DOHH2 (cell line): ENCODE results near the gene RABL6.
A peak's percentile ranks its signal among the peaks of the same experiment; 100 is the strongest.

Source experiments
- H3F3A ChIP-seq: fragments of 200-600 bp; sonication (generic), shearing (Covaris generic); 2 replicates; pipeline ENCODE4 v1.6.0; 2016; ENCODE audit warnings: antibody characterized with exemption, mild to moderate bottlenecking; ENCODE audit not compliant: control insufficient read depth, insufficient read depth
- H3K27ac ChIP-seq: fragments of 200-600 bp; sonication (generic); 2 replicates; pipeline ENCODE4 v1.5.1; 2014; ENCODE audit warnings: low read depth, mild to moderate bottlenecking, low read length, moderate library complexity
- H3K27me3 ChIP-seq: fragments of 200-600 bp; sonication (generic); 2 replicates; pipeline ENCODE4 v1.6.1; 2014; ENCODE audit warnings: mild to moderate bottlenecking, low read length, mixed read lengths; ENCODE audit not compliant: control insufficient read depth
- H3K36me3 ChIP-seq: fragments of 200-600 bp; sonication (generic); 2 replicates; pipeline ENCODE4 v1.6.1; 2014; ENCODE audit warnings: mild to moderate bottlenecking, low read length, moderate library complexity, mixed read lengths; ENCODE audit not compliant: control insufficient read depth
- H3K4me1 ChIP-seq: fragments of 200-600 bp; sonication (generic); 2 replicates; pipeline ENCODE4 v1.6.1; 2014; ENCODE audit warnings: mild to moderate bottlenecking, low read length, mixed read lengths; ENCODE audit not compliant: control insufficient read depth
- H3K4me2 ChIP-seq: fragments of 200-600 bp; sonication (generic); 2 replicates; pipeline ENCODE4 v1.6.0; 2014; ENCODE audit warnings: mild to moderate bottlenecking, low read length, moderate library complexity
- H3K4me3 ChIP-seq: fragments of 200-600 bp; sonication (generic); 2 replicates; pipeline ENCODE4 v1.5.1; 2014; ENCODE audit warnings: mild to moderate bottlenecking, low read length, mixed read lengths
- H3K79me2 ChIP-seq: fragments of 200-600 bp; sonication (generic); 2 replicates; pipeline ENCODE4 v1.6.1; 2014; ENCODE audit warnings: mild to moderate bottlenecking, low read length, mixed read lengths; ENCODE audit not compliant: control insufficient read depth
- H3K9me2 ChIP-seq: fragments of 200-600 bp; sonication (generic); replicated peaks from 2 replicates; pipeline ENCODE4 v1.6.1; 2014; ENCODE audit warnings: mild to moderate bottlenecking, low read length, mixed read lengths; ENCODE audit not compliant: control insufficient read depth
- H3K9me3 ChIP-seq: fragments of 200-600 bp; sonication (generic); 2 replicates; pipeline ENCODE4 v1.6.1; 2014; ENCODE audit warnings: antibody characterized with exemption, low read length, mixed read lengths; ENCODE audit not compliant: control insufficient read depth, insufficient read depth
- H4K20me1 ChIP-seq: fragments of 200-600 bp; sonication (generic); 2 replicates; pipeline ENCODE4 v1.6.0; 2014; ENCODE audit warnings: low read depth, mild to moderate bottlenecking, antibody characterized with exemption, low read length, moderate library complexity; ENCODE audit not compliant: control insufficient read depth, insufficient read depth
- EZH2phosphoT487 ChIP-seq: fragments of 200-600 bp; sonication (generic); IDR thresholded peaks from 2 replicates; pipeline ENCODE4 v1.6.1; 2017; ENCODE audit warnings: borderline replicate concordance, mild to moderate bottlenecking, antibody characterized with exemption, low read length, moderate library complexity, mixed read lengths
- TF ChIP-seq, protein P1 (sequence below): fragments of 200-600 bp; sonication (generic); IDR thresholded peaks from one replicate; pipeline ENCODE4 v1.5.1; 2014; ENCODE audit warnings: antibody characterized with exemption, mild to moderate bottlenecking, low read depth, low read length; ENCODE audit not compliant: poor library complexity, severe bottlenecking

Gene RABL6

DNA sequence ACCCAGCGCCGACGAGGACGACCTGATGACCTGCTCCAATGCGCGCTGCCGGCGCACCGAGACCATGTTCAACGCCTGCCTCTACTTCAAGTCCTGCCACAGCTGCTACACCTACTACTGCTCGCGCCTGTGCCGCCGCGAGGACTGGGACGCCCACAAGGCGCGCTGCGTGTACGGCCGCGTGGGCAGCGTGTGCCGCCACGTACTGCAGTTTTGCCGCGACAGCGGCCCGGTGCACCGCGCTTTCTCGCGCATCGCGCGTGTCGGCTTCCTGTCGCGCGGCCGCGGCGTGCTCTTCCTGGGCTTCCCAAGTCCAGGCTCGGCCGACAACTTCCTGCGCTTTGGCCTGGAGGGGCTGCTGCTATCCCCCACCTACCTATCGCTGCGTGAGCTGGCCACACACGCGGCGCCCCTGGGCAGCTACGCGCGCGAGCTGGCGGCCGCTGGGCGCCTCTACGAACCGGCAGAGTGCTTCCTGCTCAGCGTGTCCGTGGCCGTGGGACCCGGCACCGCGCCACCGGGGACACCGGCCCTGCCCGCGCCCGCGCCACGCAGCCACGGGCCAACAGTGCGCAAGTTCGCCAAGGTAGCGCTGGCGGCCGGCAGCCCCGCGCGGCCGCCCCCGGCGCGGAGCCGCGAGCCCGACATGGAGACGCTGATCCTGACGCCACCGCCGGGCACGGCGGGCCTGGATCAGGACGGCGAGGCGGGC, 38.8 kb downstream of the RABL6 start:
- Histone ChIP-seq H3K36me3 (peaks cover 17% of the 10 kb centered on the region; the same call in 1 of the 2 replicates), H3K4me1 (peaks cover 36% of the 10 kb centered on the region), H3K79me2 (peaks cover 13% of the 10 kb centered on the region), H3K27me3 (no peaks in the 10 kb centered on the region), H3K9me3 (no peaks in the 10 kb centered on the region), H3K9me2 (no peaks in the 10 kb centered on the region), H3K4me2 (no peak overlapping the region), H4K20me1 (peaks cover 10% of the 10 kb centered on the region), H3F3A (no peaks in the 10 kb centered on the region; the same call in 1 of the 2 replicates), H3K27ac (no peak overlapping the region), H3K4me3 (no peak overlapping the region)
- TF ChIP-seq EZH2phosphoT487: no peak
- TF ChIP-seq, protein P1, sequence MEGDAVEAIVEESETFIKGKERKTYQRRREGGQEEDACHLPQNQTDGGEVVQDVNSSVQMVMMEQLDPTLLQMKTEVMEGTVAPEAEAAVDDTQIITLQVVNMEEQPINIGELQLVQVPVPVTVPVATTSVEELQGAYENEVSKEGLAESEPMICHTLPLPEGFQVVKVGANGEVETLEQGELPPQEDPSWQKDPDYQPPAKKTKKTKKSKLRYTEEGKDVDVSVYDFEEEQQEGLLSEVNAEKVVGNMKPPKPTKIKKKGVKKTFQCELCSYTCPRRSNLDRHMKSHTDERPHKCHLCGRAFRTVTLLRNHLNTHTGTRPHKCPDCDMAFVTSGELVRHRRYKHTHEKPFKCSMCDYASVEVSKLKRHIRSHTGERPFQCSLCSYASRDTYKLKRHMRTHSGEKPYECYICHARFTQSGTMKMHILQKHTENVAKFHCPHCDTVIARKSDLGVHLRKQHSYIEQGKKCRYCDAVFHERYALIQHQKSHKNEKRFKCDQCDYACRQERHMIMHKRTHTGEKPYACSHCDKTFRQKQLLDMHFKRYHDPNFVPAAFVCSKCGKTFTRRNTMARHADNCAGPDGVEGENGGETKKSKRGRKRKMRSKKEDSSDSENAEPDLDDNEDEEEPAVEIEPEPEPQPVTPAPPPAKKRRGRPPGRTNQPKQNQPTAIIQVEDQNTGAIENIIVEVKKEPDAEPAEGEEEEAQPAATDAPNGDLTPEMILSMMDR: no peak

DNA sequence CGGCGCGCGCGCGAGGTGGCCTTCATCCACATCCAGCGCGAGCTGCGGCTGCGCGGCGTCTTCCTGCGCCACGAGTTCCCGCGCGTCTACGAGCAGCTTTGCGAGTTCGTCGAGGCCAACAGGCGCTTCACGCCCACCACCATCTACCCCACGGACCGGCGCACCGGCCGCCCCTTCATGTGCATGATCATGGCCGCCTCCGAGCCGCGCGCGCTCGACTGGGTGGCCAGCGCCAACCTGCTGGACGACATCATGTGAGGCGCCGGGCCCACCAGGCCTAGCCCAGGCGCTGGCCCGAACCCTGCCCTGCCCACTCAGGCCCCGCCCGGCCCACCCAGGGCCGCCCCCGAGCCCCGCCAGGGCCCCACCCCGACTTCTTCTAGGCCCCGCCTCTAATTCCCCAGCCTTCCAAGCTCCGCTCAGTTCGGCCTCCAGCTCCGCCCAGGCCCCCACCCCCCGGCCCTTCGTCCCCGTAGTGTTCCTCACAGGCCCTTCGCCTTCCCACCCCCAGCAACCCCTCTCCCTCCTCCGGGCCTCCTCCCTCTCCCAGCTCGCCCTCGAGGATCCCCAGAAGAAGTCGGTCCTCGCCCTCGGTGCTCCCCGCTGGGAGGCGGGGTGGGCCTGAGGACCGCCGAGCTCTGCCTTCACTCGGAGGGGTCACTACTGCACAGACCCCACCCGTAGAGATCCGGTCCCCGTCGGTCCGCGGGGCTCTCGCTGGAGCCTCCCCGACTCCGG, 39.5 kb downstream of the RABL6 start:
- Histone ChIP-seq H3K4me1 (peaks cover 29% of the 10 kb centered on the region), H3K27ac (peak overlapping the region; percentile 57; the same call in 1 of the 2 replicates), H3K4me3 (peak overlapping the region; percentile 79)

DNA sequence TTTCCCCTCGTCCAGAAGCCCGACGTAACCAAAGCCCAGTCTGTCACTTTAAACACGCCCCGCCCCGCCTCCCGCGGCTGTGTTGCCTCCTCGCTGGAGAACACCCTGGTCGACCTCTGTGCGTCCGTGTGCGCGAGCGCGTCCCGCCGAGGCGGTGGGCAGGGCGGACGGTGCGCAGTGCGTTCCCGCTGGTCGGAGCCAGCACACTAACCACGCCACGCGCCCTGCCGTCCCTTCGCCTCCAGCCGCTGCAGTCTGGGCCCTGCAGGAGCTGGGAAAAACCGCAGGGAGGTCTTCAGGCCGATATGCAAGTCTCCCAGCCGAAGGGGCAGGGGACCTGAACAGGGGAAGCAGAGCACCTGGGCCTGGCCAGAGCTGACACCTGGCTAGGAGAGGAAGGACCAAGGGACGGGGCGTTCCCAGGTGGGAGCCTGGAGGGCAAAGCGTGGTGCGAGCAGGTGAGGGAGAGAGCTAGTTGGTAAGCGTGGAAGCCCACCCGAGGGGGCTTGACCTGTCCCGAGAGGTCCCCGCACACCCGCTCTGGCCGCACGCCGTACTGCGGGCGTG, 40.2 kb downstream of the RABL6 start:
- Histone ChIP-seq H3K36me3 (peaks cover 21% of the 10 kb centered on the region; the same call in 1 of the 2 replicates), H3K9me2 (no peaks in the 10 kb centered on the region), H3K27me3 (no peaks in the 10 kb centered on the region), H3K9me3 (no peaks in the 10 kb centered on the region), H3K27ac (peak overlapping the region; percentile 57), H3K4me1 (peaks cover 24% of the 10 kb centered on the region), H3K4me2 (peak overlapping the region; percentile 75), H3K79me2 (peaks cover 13% of the 10 kb centered on the region), H4K20me1 (peaks cover 6% of the 10 kb centered on the region; the same call in 1 of the 2 replicates), H3K4me3 (peak overlapping the region; percentile 79), H3F3A (no peaks in the 10 kb centered on the region; the same call in 1 of the 2 replicates)
- TF ChIP-seq EZH2phosphoT487: no peak
- TF ChIP-seq, protein P1: no peak

More for the DNA sequence above, 39.5 kb downstream of the RABL6 start:
- Histone ChIP-seq H3F3A (no peaks in the 10 kb centered on the region; the same call in 1 of the 2 replicates), H3K4me2 (peak overlapping the region; percentile 75), H3K27me3 (no peaks in the 10 kb centered on the region), H4K20me1 (peaks cover 6% of the 10 kb centered on the region; the same call in 1 of the 2 replicates), H3K79me2 (peaks cover 13% of the 10 kb centered on the region), H3K36me3 (peaks cover 21% of the 10 kb centered on the region; the same call in 1 of the 2 replicates), H3K9me2 (no peaks in the 10 kb centered on the region), H3K9me3 (no peaks in the 10 kb centered on the region)
- TF ChIP-seq EZH2phosphoT487: no peak
- TF ChIP-seq, protein P1: no peak
